ENCODE data around the gene SEPTIN10.

Gene SEPTIN10

DNA sequence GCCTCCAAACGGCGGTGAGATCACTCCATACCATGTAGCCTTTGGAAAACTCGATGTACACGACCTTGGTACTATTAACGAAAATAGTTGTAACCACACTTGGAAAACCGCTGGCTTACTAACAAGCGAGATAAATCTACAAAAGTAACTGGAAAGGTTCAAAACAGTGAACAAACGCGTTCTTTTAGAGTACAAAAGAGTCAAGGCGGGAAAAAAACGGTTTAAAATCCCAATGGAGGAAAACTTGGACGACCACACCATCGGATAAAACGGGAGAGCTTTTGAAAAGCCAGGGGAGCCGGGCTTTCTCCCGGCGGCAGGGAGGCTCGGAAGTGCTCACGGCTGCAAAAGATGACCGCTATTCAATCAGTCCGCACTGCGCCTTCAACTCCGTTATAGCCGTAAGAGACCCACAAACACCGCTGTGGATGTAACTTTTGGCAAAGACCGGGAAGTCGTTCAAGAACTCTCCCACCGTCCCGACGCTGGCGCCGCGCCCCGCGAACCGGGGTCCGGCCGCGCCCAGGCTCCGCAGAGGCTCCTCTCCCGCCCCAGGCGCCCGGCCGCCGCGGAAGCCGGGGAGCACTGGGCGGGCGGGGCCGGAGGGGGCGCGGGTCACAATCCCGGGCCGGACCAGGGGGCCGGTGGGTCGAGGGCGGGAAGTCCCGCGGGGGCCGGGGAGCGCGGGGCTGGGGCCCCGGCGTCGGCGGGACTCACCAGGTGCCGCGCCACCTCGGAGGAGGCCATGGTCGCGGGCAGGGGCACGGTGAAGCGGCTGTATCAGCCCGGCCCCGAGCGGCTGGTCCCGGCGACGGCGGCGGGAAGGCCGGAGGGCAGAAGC is 465 bp downstream of the SEPTIN10 start:
- Histone ChIP-seq H3K9me3 (ENCODE audit: control insufficient read depth in 1 of 2, low read length in 2 of 2) (no peaks in the 10 kb centered on the region), H3K36me3 (ENCODE audit: control insufficient read depth in 1 of 2, insufficient read depth in 2 of 2, low read length in 2 of 2) (no peaks in the 10 kb centered on the region), H3K4me1 (ENCODE audit: control insufficient read depth in 1 of 2, insufficient read depth in 2 of 2, low read length in 2 of 2) (peaks cover 14 to 48% of the 10 kb centered on the region in 2 donors), H3K27ac (ENCODE audit: low read length) (peak overlapping the region; percentile 98), H3K4me3 (ENCODE audit: low read depth in 1 of 2, low read length in 2 of 2) (peak overlapping the region; percentile 77 to 79), H3K27me3 (ENCODE audit: low read depth, low read length) (no peaks in the 10 kb centered on the region)

DNA sequence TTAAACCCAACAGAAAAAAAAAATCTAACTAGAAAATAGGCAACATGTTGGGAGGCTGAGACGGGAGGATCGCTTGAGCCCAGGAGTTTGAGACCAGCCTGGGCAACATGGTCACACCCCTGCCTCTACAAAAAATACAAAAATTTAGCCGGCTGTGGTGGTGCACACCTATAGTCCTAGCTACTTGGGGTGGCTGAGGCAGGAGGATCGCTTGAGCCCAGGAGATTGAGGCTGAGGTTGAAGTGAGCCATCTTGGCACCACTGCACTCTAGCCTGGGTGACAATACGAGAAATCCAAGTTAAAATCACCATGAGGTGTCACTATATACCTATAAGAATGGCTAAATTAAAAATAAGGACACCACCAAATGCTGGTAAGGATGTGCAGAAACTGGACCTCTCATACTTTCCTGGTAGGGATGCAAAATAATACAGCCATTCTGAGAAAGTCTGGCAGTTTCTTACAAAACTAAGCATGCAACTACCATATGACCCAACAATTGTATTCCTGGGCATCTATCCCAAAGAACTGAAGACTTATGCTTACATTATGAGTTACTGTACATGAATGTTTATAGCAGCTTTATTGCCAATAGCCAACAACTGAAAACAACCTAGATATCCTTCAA is 2.2 kb downstream of the SEPTIN10 start:
- Histone ChIP-seq H3K9me3 (ENCODE audit: control insufficient read depth in 1 of 2, low read length in 2 of 2) (no peaks in the 10 kb centered on the region), H3K4me1 (ENCODE audit: control insufficient read depth in 1 of 2, insufficient read depth in 2 of 2, low read length in 2 of 2) (peaks cover 10 to 50% of the 10 kb centered on the region in 2 donors), H3K4me3 (ENCODE audit: low read depth in 1 of 2, low read length in 2 of 2) (peak overlapping the region in 1 of 2 donors; percentile 37), H3K27me3 (ENCODE audit: low read depth, low read length) (no peaks in the 10 kb centered on the region), H3K36me3 (ENCODE audit: control insufficient read depth in 1 of 2, insufficient read depth in 2 of 2, low read length in 2 of 2) (no peaks in the 10 kb centered on the region), H3K27ac (ENCODE audit: low read length) (peak overlapping the region; percentile 98)

DNA sequence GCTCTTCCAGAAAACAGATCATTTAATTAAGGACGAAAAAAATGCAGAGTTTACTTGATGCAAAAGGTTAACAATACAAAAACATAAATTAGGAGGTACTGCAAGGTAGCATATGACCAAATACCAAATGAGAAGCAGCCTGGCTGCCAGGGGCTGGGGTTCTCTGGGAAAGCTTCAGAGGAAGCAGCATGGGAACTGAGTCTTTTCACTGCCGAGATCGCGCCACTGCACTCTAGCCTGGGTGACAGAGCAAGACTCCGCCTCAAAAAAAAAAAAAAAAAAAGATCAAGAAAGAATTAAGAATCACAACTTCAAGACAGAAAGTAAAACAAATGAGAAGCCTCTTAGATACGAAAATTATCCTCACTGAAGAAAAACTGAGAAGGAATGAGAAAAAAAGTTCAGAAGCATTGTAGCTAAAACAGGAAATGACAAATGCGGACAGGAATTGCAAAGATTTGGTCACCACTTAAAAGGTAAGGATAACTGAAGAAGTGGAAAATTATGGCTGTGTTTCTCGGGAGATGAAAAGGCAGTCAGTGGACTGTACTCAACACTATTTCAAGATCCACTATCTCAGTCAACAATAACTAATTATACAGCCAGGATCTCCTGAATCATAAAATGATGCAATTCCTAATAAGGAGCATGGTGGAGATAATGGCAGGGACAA is 4.3 kb downstream of the SEPTIN10 start:
- no peaks in the 10 kb centered on the region for H3K27me3 ChIP-seq (ENCODE audit: low read depth, low read length)
- H3K36me3 ChIP-seq (ENCODE audit: control insufficient read depth in 1 of 2, insufficient read depth in 2 of 2, low read length in 2 of 2), result no peaks in the 10 kb centered on the region
- peaks cover 9 to 45% of the 10 kb centered on the region in 2 donors for H3K4me1 ChIP-seq (ENCODE audit: control insufficient read depth in 1 of 2, insufficient read depth in 2 of 2, low read length in 2 of 2)
- H3K9me3 ChIP-seq (ENCODE audit: control insufficient read depth in 1 of 2, low read length in 2 of 2), result no peaks in the 10 kb centered on the region
- H3K27ac ChIP-seq (ENCODE audit: low read length), result peak overlapping the region; percentile 1
- peak overlapping the region in 1 of 2 donors; percentile 30 for H3K4me3 ChIP-seq (ENCODE audit: low read depth in 1 of 2, low read length in 2 of 2)

DNA sequence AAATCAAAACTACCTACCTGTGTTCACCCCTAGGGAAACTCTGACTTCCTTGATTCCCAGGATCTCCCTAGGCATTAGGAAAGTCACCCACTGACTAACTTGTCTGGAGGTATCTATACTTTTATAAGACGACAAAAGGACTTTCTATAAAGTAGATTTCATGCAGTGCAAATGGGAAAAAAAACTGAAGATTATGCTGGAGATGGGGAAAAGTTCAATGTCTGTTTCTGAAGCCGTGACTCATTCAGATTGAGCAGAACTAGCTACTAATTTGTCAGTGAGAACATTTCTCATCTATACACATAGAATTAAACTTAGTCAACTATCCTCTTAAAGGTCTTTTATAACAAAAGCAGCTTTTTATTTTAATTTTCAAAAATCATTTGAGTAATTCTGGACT is 6.0 kb downstream of the SEPTIN10 start:
- Histone ChIP-seq H3K4me3 (ENCODE audit: low read depth in 1 of 2, low read length in 2 of 2) (no peak overlapping the region), H3K27ac (ENCODE audit: low read length) (no peak overlapping the region), H3K9me3 (ENCODE audit: control insufficient read depth in 1 of 2, low read length in 2 of 2) (no peaks in the 10 kb centered on the region), H3K36me3 (ENCODE audit: control insufficient read depth in 1 of 2, insufficient read depth in 2 of 2, low read length in 2 of 2) (no peaks in the 10 kb centered on the region), H3K27me3 (ENCODE audit: low read depth, low read length) (no peaks in the 10 kb centered on the region), H3K4me1 (ENCODE audit: control insufficient read depth in 1 of 2, insufficient read depth in 2 of 2, low read length in 2 of 2) (peaks cover 9 to 45% of the 10 kb centered on the region in 2 donors)

DNA sequence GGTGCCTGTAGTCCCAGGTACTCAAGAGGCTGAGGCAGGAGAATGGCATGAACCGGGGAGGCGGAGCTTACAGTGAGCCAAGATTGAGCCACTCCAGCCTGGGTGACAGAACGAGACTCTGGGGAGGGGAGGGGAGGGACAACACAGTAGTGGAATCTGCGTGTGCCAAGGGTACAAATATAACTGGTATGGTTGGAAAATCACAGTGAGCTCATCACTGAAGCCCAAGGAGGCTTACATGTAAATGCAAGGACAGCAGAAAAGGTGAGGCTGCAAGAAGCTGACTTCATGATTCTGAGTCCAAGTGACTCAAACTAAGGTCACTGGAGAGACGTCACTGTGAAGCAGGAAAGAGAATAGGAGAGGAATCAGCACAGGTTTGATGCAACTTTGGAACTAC is 9.2 kb downstream of the SEPTIN10 start:
- no peaks in the 10 kb centered on the region for H3K27me3 ChIP-seq (ENCODE audit: low read depth, low read length)
- peaks cover 0 to 38% of the 10 kb centered on the region in 2 donors for H3K4me1 ChIP-seq (ENCODE audit: control insufficient read depth in 1 of 2, insufficient read depth in 2 of 2, low read length in 2 of 2)
- H3K4me3 ChIP-seq (ENCODE audit: low read depth in 1 of 2, low read length in 2 of 2), result no peak overlapping the region
- no peak overlapping the region for H3K27ac ChIP-seq (ENCODE audit: low read length)
- H3K9me3 ChIP-seq (ENCODE audit: control insufficient read depth in 1 of 2, low read length in 2 of 2), result no peaks in the 10 kb centered on the region
- H3K36me3 ChIP-seq (ENCODE audit: control insufficient read depth in 1 of 2, insufficient read depth in 2 of 2, low read length in 2 of 2), result no peaks in the 10 kb centered on the region

DNA sequence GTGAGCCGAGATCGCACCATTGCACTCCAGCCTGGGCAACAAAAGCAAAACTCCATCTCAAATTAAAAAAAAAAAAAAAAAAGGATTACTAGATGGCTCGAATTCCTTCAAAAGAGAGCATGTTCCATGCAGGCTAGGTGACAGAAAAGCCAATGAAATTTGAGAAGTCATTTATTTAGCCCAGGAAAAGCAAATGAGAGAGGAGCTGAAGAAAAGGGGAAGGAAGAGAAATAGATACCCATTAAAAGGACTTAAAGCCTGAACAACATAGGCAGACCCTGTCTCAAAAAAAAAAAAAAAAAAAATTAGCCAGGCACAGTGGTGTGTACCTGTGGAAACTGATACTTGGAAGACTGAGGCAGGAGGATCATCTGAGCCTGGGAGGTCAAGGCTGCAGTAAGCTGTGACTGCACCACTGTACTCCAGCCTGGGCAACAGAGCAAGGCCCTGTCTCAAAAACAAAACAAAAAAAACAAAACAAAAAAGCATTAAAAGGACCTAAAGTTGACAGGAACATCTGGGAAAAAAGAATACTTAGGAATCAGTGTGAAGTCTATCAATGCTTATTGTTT is 11.1 kb downstream of the SEPTIN10 start:
- H3K4me3 ChIP-seq (ENCODE audit: low read depth in 1 of 2, low read length in 2 of 2), result no peak overlapping the region
- no peaks in the 10 kb centered on the region for H3K36me3 ChIP-seq (ENCODE audit: control insufficient read depth in 1 of 2, insufficient read depth in 2 of 2, low read length in 2 of 2)
- no peaks in the 10 kb centered on the region for H3K27me3 ChIP-seq (ENCODE audit: low read depth, low read length)
- no peak overlapping the region for H3K27ac ChIP-seq (ENCODE audit: low read length)
- H3K9me3 ChIP-seq (ENCODE audit: control insufficient read depth in 1 of 2, low read length in 2 of 2), result no peaks in the 10 kb centered on the region
- peaks cover 0 to 23% of the 10 kb centered on the region in 2 donors for H3K4me1 ChIP-seq (ENCODE audit: control insufficient read depth in 1 of 2, insufficient read depth in 2 of 2, low read length in 2 of 2)

DNA sequence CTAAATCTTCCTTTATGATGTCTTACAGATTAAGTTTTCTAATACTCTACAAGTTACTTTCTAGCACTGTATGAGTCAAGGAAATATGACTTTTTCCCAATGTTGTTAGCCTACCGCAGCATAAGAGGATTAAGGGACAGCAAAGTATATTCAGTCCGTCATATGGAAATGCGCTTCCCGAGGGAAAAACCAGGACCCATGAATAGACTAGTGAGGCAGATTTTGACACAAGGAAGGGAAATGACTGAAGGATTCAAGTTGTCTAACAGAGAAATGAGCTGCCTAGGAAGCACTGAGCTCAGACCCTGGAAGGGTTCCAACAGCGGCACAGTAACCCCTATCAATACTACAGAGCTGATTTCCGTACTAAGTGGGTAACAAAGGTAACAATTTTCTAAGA is 12.0 kb downstream of the SEPTIN10 start:
- no peak overlapping the region for H3K4me3 ChIP-seq (ENCODE audit: low read depth in 1 of 2, low read length in 2 of 2)
- H3K36me3 ChIP-seq (ENCODE audit: control insufficient read depth in 1 of 2, insufficient read depth in 2 of 2, low read length in 2 of 2), result no peaks in the 10 kb centered on the region
- no peaks in the 10 kb centered on the region for H3K9me3 ChIP-seq (ENCODE audit: control insufficient read depth in 1 of 2, low read length in 2 of 2)
- H3K4me1 ChIP-seq (ENCODE audit: control insufficient read depth in 1 of 2, insufficient read depth in 2 of 2, low read length in 2 of 2), result peaks cover 0 to 18% of the 10 kb centered on the region in 2 donors
- H3K27ac ChIP-seq (ENCODE audit: low read length), result no peak overlapping the region
- H3K27me3 ChIP-seq (ENCODE audit: low read depth, low read length), result no peaks in the 10 kb centered on the region

DNA sequence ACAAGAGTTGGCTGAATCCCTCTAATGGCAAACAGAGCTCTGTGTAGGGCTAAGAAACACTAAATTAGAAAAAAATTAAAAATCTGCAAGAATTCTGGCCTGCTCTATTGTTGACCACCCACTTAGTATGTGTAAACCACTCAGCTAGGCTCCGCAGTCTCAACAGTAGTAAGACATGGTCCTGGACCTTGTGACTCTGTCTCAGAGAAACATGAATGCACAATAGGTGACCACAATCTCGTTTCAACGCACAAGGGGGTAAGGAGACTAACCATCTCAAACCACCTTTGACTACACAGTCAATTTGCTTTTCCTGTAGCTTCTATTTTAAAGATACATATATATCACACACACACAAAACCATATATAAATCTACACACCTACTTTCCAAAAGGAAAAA is 16.5 kb downstream of the SEPTIN10 start:
- Histone ChIP-seq H3K4me1 (ENCODE audit: control insufficient read depth in 1 of 2, insufficient read depth in 2 of 2, low read length in 2 of 2) (peaks cover 0 to 9% of the 10 kb centered on the region in 2 donors), H3K36me3 (ENCODE audit: control insufficient read depth in 1 of 2, insufficient read depth in 2 of 2, low read length in 2 of 2) (no peaks in the 10 kb centered on the region), H3K9me3 (ENCODE audit: control insufficient read depth in 1 of 2, low read length in 2 of 2) (no peaks in the 10 kb centered on the region), H3K27ac (ENCODE audit: low read length) (no peak overlapping the region), H3K27me3 (ENCODE audit: low read depth, low read length) (no peaks in the 10 kb centered on the region), H3K4me3 (ENCODE audit: low read depth in 1 of 2, low read length in 2 of 2) (no peak overlapping the region)

DNA sequence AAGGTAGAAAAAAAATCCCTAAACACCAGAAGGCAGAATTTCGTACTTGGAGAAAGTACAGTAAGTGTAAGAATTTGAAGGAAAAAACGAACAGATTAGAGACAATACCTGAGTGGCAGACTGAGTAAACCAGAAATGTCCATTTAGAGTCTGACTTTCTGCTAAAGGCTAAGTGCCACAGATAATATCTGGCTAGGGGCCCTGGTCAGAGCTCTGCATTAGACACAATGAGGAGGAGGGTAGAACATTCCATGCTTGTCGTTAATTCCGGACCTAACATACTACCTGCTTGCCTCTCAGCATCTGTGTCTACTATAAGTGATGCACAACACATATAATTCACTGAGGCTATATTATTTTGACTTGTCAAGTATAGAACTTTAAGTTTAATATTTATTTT is 18.1 kb downstream of the SEPTIN10 start:
- Histone ChIP-seq H3K4me1 (ENCODE audit: control insufficient read depth in 1 of 2, insufficient read depth in 2 of 2, low read length in 2 of 2) (no peaks in the 10 kb centered on the region), H3K27me3 (ENCODE audit: low read depth, low read length) (no peaks in the 10 kb centered on the region), H3K27ac (ENCODE audit: low read length) (no peak overlapping the region), H3K4me3 (ENCODE audit: low read depth in 1 of 2, low read length in 2 of 2) (no peak overlapping the region), H3K9me3 (ENCODE audit: control insufficient read depth in 1 of 2, low read length in 2 of 2) (no peaks in the 10 kb centered on the region), H3K36me3 (ENCODE audit: control insufficient read depth in 1 of 2, insufficient read depth in 2 of 2, low read length in 2 of 2) (no peaks in the 10 kb centered on the region)

DNA sequence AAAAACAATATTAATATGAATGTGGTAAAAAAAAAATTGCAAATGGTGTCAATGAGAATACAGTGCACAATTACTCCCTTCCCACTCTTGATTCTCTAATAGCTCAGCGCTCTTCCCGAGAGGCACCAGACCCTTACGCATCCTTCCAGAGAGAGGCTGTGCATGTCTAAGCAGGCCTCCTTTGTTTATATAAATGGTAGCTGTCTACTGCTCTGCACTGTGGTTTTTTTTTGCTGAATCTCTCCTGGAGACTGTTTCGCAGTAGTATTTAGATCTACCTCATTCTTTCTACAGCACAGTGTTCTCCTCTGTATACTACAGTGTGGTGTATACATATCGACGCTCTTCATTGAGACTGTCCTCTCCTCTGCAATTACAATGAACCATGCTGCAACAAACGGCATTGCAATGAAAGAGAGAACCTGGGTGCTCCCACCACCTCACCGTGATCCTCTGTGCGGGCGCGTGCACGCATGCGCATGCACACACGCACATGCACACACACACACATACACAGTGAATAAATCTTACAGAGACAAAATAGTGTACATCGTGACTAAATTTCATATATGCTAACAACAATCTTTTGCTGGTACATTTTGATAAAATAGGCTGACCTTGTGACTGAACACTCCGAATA is 19.4 kb downstream of the SEPTIN10 start:
- H3K4me1 ChIP-seq (ENCODE audit: control insufficient read depth in 1 of 2, insufficient read depth in 2 of 2, low read length in 2 of 2), result no peaks in the 10 kb centered on the region
- no peak overlapping the region for H3K4me3 ChIP-seq (ENCODE audit: low read depth in 1 of 2, low read length in 2 of 2)
- H3K27me3 ChIP-seq (ENCODE audit: low read depth, low read length), result no peaks in the 10 kb centered on the region
- H3K36me3 ChIP-seq (ENCODE audit: control insufficient read depth in 1 of 2, insufficient read depth in 2 of 2, low read length in 2 of 2), result no peaks in the 10 kb centered on the region
- H3K9me3 ChIP-seq (ENCODE audit: control insufficient read depth in 1 of 2, low read length in 2 of 2), result no peaks in the 10 kb centered on the region
- H3K27ac ChIP-seq (ENCODE audit: low read length), result peak overlapping the region; percentile 26

DNA sequence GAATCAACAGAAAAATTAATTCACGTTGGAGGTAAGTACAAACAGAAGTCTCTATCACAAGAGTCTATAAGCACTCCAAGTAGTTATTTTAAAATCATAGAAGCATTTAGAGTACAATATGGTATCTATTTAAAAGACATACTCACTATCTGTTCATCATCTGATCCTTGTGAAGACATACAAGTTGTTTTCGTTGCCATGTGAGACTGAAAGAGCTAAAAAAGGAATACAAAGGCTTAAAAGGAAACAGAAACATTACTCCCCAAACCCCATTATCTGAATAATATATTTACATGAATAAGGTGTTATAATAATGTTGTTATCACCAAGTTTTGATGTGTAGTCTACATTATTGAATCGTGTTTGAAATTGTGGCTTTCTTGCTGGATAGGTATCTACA is 20.9 kb downstream of the SEPTIN10 start:
- H3K36me3 ChIP-seq (ENCODE audit: control insufficient read depth in 1 of 2, insufficient read depth in 2 of 2, low read length in 2 of 2), result no peaks in the 10 kb centered on the region
- H3K4me3 ChIP-seq (ENCODE audit: low read depth in 1 of 2, low read length in 2 of 2), result no peak overlapping the region
- no peaks in the 10 kb centered on the region for H3K27me3 ChIP-seq (ENCODE audit: low read depth, low read length)
- H3K27ac ChIP-seq (ENCODE audit: low read length), result no peak overlapping the region
- H3K4me1 ChIP-seq (ENCODE audit: control insufficient read depth in 1 of 2, insufficient read depth in 2 of 2, low read length in 2 of 2), result no peaks in the 10 kb centered on the region
- H3K9me3 ChIP-seq (ENCODE audit: control insufficient read depth in 1 of 2, low read length in 2 of 2), result no peaks in the 10 kb centered on the region

All from muscle layer of duodenum (tissue), 2 donors.